ENCODE results near the gene MALRD1. TPM values are rescaled to one million over a fixed set of nuclear protein-coding genes. Genes with fewer than 3 reads are reported as not detected.

MALRD1 gene
- total and polyA plus RNA-seq, 2 experiments from 2014 or later = 17.8 to 52.6 TPM

GRCh38 chr10:19653931-19654330, 605.3 kb downstream of the MALRD1 start:
- TF ChIP-seq CTCF (IDR thresholded peaks at IDR 0.05; ENCODE audit: poor library complexity) = no peak
- no peak for TF ChIP-seq EZH2 (IDR thresholded peaks at IDR 0.05; ENCODE audit: borderline replicate concordance)
- TF ChIP-seq EZH2phosphoT487 (IDR thresholded peaks at IDR 0.05; ENCODE audit: low read depth, severe bottlenecking, unreplicated experiment) = no peak
- Histone ChIP-seq H3K9me2 (replicated peaks; ENCODE audit: insufficient read depth) (no peaks in the 10 kb centered on the region), H3K9me3 (ENCODE audit: low read depth) (no peaks in the 10 kb centered on the region), H3K36me3 (replicated peaks; ENCODE audit: insufficient read depth, low read depth) (no peaks in the 10 kb centered on the region), H3K27ac (peak overlapping the region; percentile 54), H2AFZ (no peak overlapping the region), H3K79me2 (no peaks in the 10 kb centered on the region), H3K27me3 (no peaks in the 10 kb centered on the region), H3K4me1 (ENCODE audit: insufficient read depth) (peaks cover 8% of the 10 kb centered on the region), H3K4me3 (no peak overlapping the region), H3K4me2 (no peak overlapping the region), H4K20me1 (ENCODE audit: insufficient read depth, poor library complexity, severe bottlenecking) (no peaks in the 10 kb centered on the region)
- WGBS (ENCODE audit: low lambda C conversion rate, missing lambda C conversion rate) = 90% methylated on average over 2 of the region's 2 CpGs
- DNase-seq (ENCODE audit: low spot score) = no peak

- H3K4me1 ChIP-seq (ENCODE audit: insufficient read depth) = peaks cover 8% of the 10 kb centered on the region
- H3K27me3 ChIP-seq = no peaks in the 10 kb centered on the region
- no peaks in the 10 kb centered on the region for H3K79me2 ChIP-seq
- no peak for TF ChIP-seq EZH2 (IDR thresholded peaks at IDR 0.05; ENCODE audit: borderline replicate concordance)
- no peak for TF ChIP-seq EZH2phosphoT487 (IDR thresholded peaks at IDR 0.05; ENCODE audit: low read depth, severe bottlenecking, unreplicated experiment)
- no peak for TF ChIP-seq CTCF (IDR thresholded peaks at IDR 0.05; ENCODE audit: poor library complexity)
- no peak overlapping the region for H3K4me3 ChIP-seq
- no peak overlapping the region for H2AFZ ChIP-seq
- H3K9me3 ChIP-seq (ENCODE audit: low read depth) = no peaks in the 10 kb centered on the region
- no peaks in the 10 kb centered on the region for H3K9me2 ChIP-seq (replicated peaks; ENCODE audit: insufficient read depth)
- peak overlapping the region; percentile 54 for H3K27ac ChIP-seq
- no peak overlapping the region for H3K4me2 ChIP-seq
- whole genome bisulfite sequencing (ENCODE audit: low lambda C conversion rate, missing lambda C conversion rate) = 52% methylated on average over 3 of the region's 3 CpGs
- peak; percentile 21 for DNase-seq (ENCODE audit: low spot score)
- H4K20me1 ChIP-seq (ENCODE audit: insufficient read depth, poor library complexity, severe bottlenecking) = no peaks in the 10 kb centered on the region
- no peaks in the 10 kb centered on the region for H3K36me3 ChIP-seq (replicated peaks; ENCODE audit: insufficient read depth, low read depth)
Observed at GRCh38 chr10:19654576-19654975, 606.0 kb downstream of the MALRD1 start.

- DNase-seq (ENCODE audit: low spot score) = no peak
- TF ChIP-seq CTCF (IDR thresholded peaks at IDR 0.05; ENCODE audit: poor library complexity) = no peak
- no peak for TF ChIP-seq EZH2 (IDR thresholded peaks at IDR 0.05; ENCODE audit: borderline replicate concordance)
- H3K4me3 ChIP-seq = no peak overlapping the region
- H4K20me1 ChIP-seq (ENCODE audit: insufficient read depth, poor library complexity, severe bottlenecking) = no peaks in the 10 kb centered on the region
- H3K36me3 ChIP-seq (replicated peaks; ENCODE audit: insufficient read depth, low read depth) = no peaks in the 10 kb centered on the region
- no peaks in the 10 kb centered on the region for H3K27me3 ChIP-seq
- H3K9me2 ChIP-seq (replicated peaks; ENCODE audit: insufficient read depth) = no peaks in the 10 kb centered on the region
- H3K4me1 ChIP-seq (ENCODE audit: insufficient read depth) = peaks cover 8% of the 10 kb centered on the region
- H2AFZ ChIP-seq = no peak overlapping the region
- WGBS (ENCODE audit: low lambda C conversion rate, missing lambda C conversion rate) = 94% methylated on average over 3 of the region's 3 CpGs
- no peaks in the 10 kb centered on the region for H3K9me3 ChIP-seq (ENCODE audit: low read depth)
- no peak overlapping the region for H3K4me2 ChIP-seq
- no peak overlapping the region for H3K27ac ChIP-seq
- no peaks in the 10 kb centered on the region for H3K79me2 ChIP-seq
Observed at GRCh38 chr10:19656420-19657042, 607.9 kb downstream of the MALRD1 start.
